ENCODE results near the gene MIA. TPM values are rescaled to one million over a fixed set of nuclear protein-coding genes. Genes with fewer than 3 reads are reported as not detected.

The MIA gene
- total and polyA plus RNA-seq, 9 of the 15 experiments (the other 6 are each of a cell fraction or from before 2014, with no cell fraction given) = 0.21 TPM; not detected in 8

GRCh38 chr19:40798683-40799557 lies 23.6 kb downstream of the MIA start, which contains the start of gene EGLN2 (continued):
- TF ChIP-seq, protein P1, sequence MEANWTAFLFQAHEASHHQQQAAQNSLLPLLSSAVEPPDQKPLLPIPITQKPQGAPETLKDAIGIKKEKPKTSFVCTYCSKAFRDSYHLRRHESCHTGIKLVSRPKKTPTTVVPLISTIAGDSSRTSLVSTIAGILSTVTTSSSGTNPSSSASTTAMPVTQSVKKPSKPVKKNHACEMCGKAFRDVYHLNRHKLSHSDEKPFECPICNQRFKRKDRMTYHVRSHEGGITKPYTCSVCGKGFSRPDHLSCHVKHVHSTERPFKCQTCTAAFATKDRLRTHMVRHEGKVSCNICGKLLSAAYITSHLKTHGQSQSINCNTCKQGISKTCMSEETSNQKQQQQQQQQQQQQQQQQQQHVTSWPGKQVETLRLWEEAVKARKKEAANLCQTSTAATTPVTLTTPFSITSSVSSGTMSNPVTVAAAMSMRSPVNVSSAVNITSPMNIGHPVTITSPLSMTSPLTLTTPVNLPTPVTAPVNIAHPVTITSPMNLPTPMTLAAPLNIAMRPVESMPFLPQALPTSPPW (CRISPR knock-in tag; IDR thresholded peaks at IDR 0.05) = peak; percentile 97
- peak; percentile 94 for TF ChIP-seq MAZ (CRISPR knock-in tag; conservative IDR thresholded peaks at IDR 0.05 in 1 of 2, IDR thresholded peaks at IDR 0.05 in 1 of 2)
- no peak for TF ChIP-seq TAL1 (IDR thresholded peaks at IDR 0.05)
- no peak for TF ChIP-seq NR2C1 (IDR thresholded peaks at IDR 0.05)
- TF ChIP-seq NR2C1 (tag; IDR thresholded peaks at IDR 0.05) = no peak
- TF ChIP-seq CSDE1 (IDR thresholded peaks at IDR 0.05) = no peak
- TF ChIP-seq FIP1L1 (IDR thresholded peaks at IDR 0.05; ENCODE audit: low read depth, low read length, poor library complexity, severe bottlenecking) = no peak
- TF ChIP-seq JUND (IDR thresholded peaks at IDR 0.05; ENCODE audit: borderline replicate concordance, low read depth, low read length) = peak; percentile 35; the same call in 1 of the 2 replicates
- peak; percentile 47; the same call in 1 of the 3 replicates for TF ChIP-seq JUND (tag; IDR thresholded peaks at IDR 0.05; ENCODE audit: borderline replicate concordance, low read depth, low read length)
- no peak for TF ChIP-seq ZKSCAN3 (CRISPR knock-in tag; IDR thresholded peaks at IDR 0.05)
- no peak for TF ChIP-seq MAFK (IDR thresholded peaks at IDR 0.05; ENCODE audit: low read length)
- TF ChIP-seq, protein P2, sequence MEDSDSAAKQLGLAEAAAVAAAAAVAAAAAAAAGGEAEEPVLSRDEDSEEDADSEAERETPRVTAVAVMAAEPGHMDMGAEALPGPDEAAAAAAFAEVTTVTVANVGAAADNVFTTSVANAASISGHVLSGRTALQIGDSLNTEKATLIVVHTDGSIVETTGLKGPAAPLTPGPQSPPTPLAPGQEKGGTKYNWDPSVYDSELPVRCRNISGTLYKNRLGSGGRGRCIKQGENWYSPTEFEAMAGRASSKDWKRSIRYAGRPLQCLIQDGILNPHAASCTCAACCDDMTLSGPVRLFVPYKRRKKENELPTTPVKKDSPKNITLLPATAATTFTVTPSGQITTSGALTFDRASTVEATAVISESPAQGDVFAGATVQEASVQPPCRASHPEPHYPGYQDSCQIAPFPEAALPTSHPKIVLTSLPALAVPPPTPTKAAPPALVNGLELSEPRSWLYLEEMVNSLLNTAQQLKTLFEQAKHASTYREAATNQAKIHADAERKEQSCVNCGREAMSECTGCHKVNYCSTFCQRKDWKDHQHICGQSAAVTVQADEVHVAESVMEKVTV (CRISPR knock-in tag; IDR thresholded peaks at IDR 0.05) = no peak
- no peak for TF ChIP-seq ZNF507 (tag; conservative IDR thresholded peaks at IDR 0.05)
- TF ChIP-seq NEUROD1 (IDR thresholded peaks at IDR 0.05; ENCODE audit: borderline replicate concordance, low read depth, low read length, partially characterized antibody) = no peak
- no peak for TF ChIP-seq ZNF274 (IDR thresholded peaks at IDR 0.05; ENCODE audit: borderline replicate concordance, low read depth, low read length)
- TF ChIP-seq ZNF707 (CRISPR knock-in tag; conservative IDR thresholded peaks at IDR 0.05) = no peak
- TF ChIP-seq MCM3 (IDR thresholded peaks at IDR 0.05) = no peak
- TF ChIP-seq ZBTB5 (IDR thresholded peaks at IDR 0.05) = no peak
- TF ChIP-seq, protein P3, sequence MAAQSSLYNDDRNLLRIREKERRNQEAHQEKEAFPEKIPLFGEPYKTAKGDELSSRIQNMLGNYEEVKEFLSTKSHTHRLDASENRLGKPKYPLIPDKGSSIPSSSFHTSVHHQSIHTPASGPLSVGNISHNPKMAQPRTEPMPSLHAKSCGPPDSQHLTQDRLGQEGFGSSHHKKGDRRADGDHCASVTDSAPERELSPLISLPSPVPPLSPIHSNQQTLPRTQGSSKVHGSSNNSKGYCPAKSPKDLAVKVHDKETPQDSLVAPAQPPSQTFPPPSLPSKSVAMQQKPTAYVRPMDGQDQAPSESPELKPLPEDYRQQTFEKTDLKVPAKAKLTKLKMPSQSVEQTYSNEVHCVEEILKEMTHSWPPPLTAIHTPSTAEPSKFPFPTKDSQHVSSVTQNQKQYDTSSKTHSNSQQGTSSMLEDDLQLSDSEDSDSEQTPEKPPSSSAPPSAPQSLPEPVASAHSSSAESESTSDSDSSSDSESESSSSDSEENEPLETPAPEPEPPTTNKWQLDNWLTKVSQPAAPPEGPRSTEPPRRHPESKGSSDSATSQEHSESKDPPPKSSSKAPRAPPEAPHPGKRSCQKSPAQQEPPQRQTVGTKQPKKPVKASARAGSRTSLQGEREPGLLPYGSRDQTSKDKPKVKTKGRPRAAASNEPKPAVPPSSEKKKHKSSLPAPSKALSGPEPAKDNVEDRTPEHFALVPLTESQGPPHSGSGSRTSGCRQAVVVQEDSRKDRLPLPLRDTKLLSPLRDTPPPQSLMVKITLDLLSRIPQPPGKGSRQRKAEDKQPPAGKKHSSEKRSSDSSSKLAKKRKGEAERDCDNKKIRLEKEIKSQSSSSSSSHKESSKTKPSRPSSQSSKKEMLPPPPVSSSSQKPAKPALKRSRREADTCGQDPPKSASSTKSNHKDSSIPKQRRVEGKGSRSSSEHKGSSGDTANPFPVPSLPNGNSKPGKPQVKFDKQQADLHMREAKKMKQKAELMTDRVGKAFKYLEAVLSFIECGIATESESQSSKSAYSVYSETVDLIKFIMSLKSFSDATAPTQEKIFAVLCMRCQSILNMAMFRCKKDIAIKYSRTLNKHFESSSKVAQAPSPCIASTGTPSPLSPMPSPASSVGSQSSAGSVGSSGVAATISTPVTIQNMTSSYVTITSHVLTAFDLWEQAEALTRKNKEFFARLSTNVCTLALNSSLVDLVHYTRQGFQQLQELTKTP (IDR thresholded peaks at IDR 0.05; ENCODE audit: low read depth in 1 of 2, partially characterized antibody in 2 of 2) = peak in 1 of 2 experiments; percentile 10

Data from K562 (cell line).